HepG2 (cell line): ENCODE results near the gene PAX7. TPM values are rescaled to one million over a fixed set of nuclear protein-coding genes. Genes with fewer than 3 reads are reported as not detected.

Experiments
- ATAC-seq: fragments of 200-7000 bp; cut with Tn5 transposase; 3 replicates; pipeline ENCODE4 v1.9.1; 2020; ENCODE audit warnings: mild to moderate bottlenecking, moderate library complexity
- BruUV-seq: library from RNA; stranded (reverse); fragments of 400-500 nt; replicated peaks from 2 replicates; lab custom pipeline; 2021; lab: Mats Ljungman, UMichigan
- CTCF ChIA-PET: fragments of 300-600 bp; formaldehyde crosslinking; extraction: SDS; loops from one replicate; lab custom pipeline; 2021; ENCODE audit warnings: low total read pairs, inconsistent platforms, low intra/inter-chr PET ratio; lab: Yijun Ruan, JAX
- POLR2A ChIA-PET: fragments of 350-600 bp; sonication (Branson Sonifier 250); formaldehyde crosslinking; loops from one replicate; lab custom pipeline; 2020; ENCODE audit warnings: antibody characterized with exemption, inconsistent platforms; lab: Yijun Ruan, JAX
- DNase-seq: peaks from one replicate; pipeline ENCODE4 v3.0.0-alpha.2; 2015; ENCODE audit warnings: low spot score
- FAIRE-seq: peaks from 3 replicates; lab custom pipeline; 2011; peaks lifted over from hg19 to GRCh38; lab: Jason Lieb, UNC
- H2AFZ ChIP-seq: one replicate; pipeline ENCODE4 v1.6.1; 2011; ENCODE audit warnings: low read length, inconsistent platforms
- H3K27ac ChIP-seq: fragments of 300-600 bp; 3 replicates; pipeline ENCODE4 v1.8.0; 2011; ENCODE audit warnings: mixed run types, mild to moderate bottlenecking, mixed read lengths, low read length, inconsistent platforms; ENCODE audit not compliant: insufficient read depth; ENCODE audit errors: extremely low read length
- H3K27me3 ChIP-seq, 2 experiments: fragments of 200-600 bp in 1 of 2; 2 replicates in 1 of 2; 3 replicates in 1 of 2; pipeline versions ENCODE4 v1.6.0 to v1.8.0; 2011; ENCODE audit warnings: low read length in 2 of 2, mild to moderate bottlenecking in 2 of 2, moderate library complexity in 2 of 2, inconsistent platforms in 1 of 2; ENCODE audit not compliant: insufficient read depth in 2 of 2, control insufficient read depth in 1 of 2
- H3K36me3 ChIP-seq, 2 experiments: fragments of 200-600 bp in 1 of 2; replicated peaks in 1 of 2; 2 replicates in 1 of 2; 3 replicates in 1 of 2; pipeline versions ENCODE4 v1.5.1 to v1.8.0; 2011; ENCODE audit warnings: low read length in 2 of 2, inconsistent platforms in 1 of 2; ENCODE audit not compliant: insufficient read depth in 2 of 2, control insufficient read depth in 1 of 2
- H3K4me1 ChIP-seq: 2 replicates; pipeline ENCODE4 v1.5.1; 2012; ENCODE audit warnings: low read length, inconsistent platforms; ENCODE audit not compliant: insufficient read depth
- H3K4me2 ChIP-seq: 2 replicates; pipeline ENCODE4 v1.6.0; 2011; ENCODE audit warnings: low read depth, low read length, inconsistent platforms
- H3K4me3 ChIP-seq, 3 experiments: fragments of 200-600 bp in 1 of 3; sonication (generic), shearing (Covaris generic) in 1 of 3; replicated peaks in 1 of 3; 2 replicates each; pipeline ENCODE4 v1.5.1; 2011 to 2016; ENCODE audit warnings: low read length in 3 of 3, inconsistent platforms in 2 of 3, low read depth in 2 of 3, mild to moderate bottlenecking in 2 of 3, control low read depth in 1 of 3, mixed read lengths in 1 of 3; ENCODE audit not compliant: insufficient read depth in 1 of 3
- H3K79me2 ChIP-seq: one replicate; pipeline ENCODE4 v1.6.1; 2011; ENCODE audit warnings: low read length, inconsistent platforms; ENCODE audit not compliant: insufficient read depth
- H3K9ac ChIP-seq: 2 replicates; pipeline ENCODE4 v1.6.0; 2011; ENCODE audit warnings: mild to moderate bottlenecking, low read depth, low read length, inconsistent platforms; ENCODE audit not compliant: insufficient read depth
- H3K9me3 ChIP-seq: 2 replicates; pipeline ENCODE4 v1.5.1; 2012; ENCODE audit warnings: mild to moderate bottlenecking, low read length
- H4K20me1 ChIP-seq: 2 replicates; pipeline ENCODE4 v1.6.0; 2011; ENCODE audit warnings: inconsistent platforms, mild to moderate bottlenecking, low read length, moderate library complexity; ENCODE audit not compliant: insufficient read depth
- ASH2L ChIP-seq: fragments of 300-600, 200-600 bp; sonication (generic); IDR thresholded peaks from 2 replicates; pipeline ENCODE4 v1.7.0; 2017; ENCODE audit warnings: low read depth, mild to moderate bottlenecking, moderate library complexity, mixed read lengths, low read length; ENCODE audit not compliant: insufficient read length
- CBX1 ChIP-seq: IDR thresholded peaks from one replicate; pipeline ENCODE4 v1.6.1; 2016; ENCODE audit warnings: antibody characterized with exemption, low read depth
- ETV6 ChIP-seq: sonication (generic); formaldehyde crosslinking; conservative IDR thresholded peaks from 2 replicates; pipeline ENCODE4 v1.4.0; 2020; ENCODE audit warnings: missing genetic modification reagents
- FOSL2 ChIP-seq: sonication (generic); formaldehyde crosslinking; IDR thresholded peaks from 2 replicates; pipeline ENCODE4 v1.4.0; 2020; ENCODE audit warnings: missing genetic modification reagents
- HDAC2 ChIP-seq: sonication (generic); formaldehyde crosslinking; IDR thresholded peaks from 2 replicates; pipeline ENCODE4 v1.4.0; 2020; ENCODE audit warnings: missing genetic modification reagents
- KLF12 ChIP-seq: sonication (generic); formaldehyde crosslinking; IDR thresholded peaks from 2 replicates; pipeline ENCODE4 v1.4.0; 2020; ENCODE audit warnings: missing genetic modification reagents, borderline replicate concordance
- TEAD3 ChIP-seq: optimal IDR thresholded peaks from 2 replicates; pipeline ENCODE3; 2016; ENCODE audit warnings: borderline replicate concordance
- ZC3H13 ChIP-seq: sonication (generic); formaldehyde crosslinking; IDR thresholded peaks from 2 replicates; pipeline ENCODE4 v1.8.1; 2023; ENCODE audit warnings: mild to moderate bottlenecking, missing genetic modification reagents, moderate library complexity
- ZGPAT ChIP-seq: IDR thresholded peaks from 2 replicates; pipeline ENCODE4 v1.6.1; 2016; ENCODE audit warnings: mild to moderate bottlenecking
- ZNF329 ChIP-seq: sonication (generic); formaldehyde crosslinking; IDR thresholded peaks from 2 replicates; pipeline ENCODE4 v1.9.0; 2021; ENCODE audit warnings: low read depth, mild to moderate bottlenecking, missing genetic modification reagents
- ZNF546 ChIP-seq: sonication (generic); formaldehyde crosslinking; conservative IDR thresholded peaks from 2 replicates; pipeline ENCODE4 v1.8.1; 2023; ENCODE audit warnings: mild to moderate bottlenecking, missing genetic modification reagents
- ZNF605 ChIP-seq: sonication (generic); formaldehyde crosslinking; IDR thresholded peaks from 2 replicates; pipeline ENCODE4 v1.8.0; 2022; ENCODE audit warnings: mild to moderate bottlenecking, missing genetic modification reagents
- ZNF709 ChIP-seq: sonication (generic); formaldehyde crosslinking; IDR thresholded peaks from 2 replicates; pipeline ENCODE4 v1.5.0; 2020; ENCODE audit warnings: mild to moderate bottlenecking, missing genetic modification reagents
- WGBS: methylation state at CpG from one replicate; pipeline ENCODE4 v1.1.6; 2017; ENCODE audit warnings: low lambda C conversion rate; 5-methylcytosine and 5-hydroxymethylcytosine counted together
- in situ Hi-C: cut with HindIII; loops from 2 replicates; pipeline ENCODE4 v1.10.0; 2017; ENCODE audit warnings: low pct_unique_long_range_greater_than_20kb; ENCODE audit not compliant: extremely low pct_ligation_motif_present
- intact Hi-C: fragments of 100-400 bp; cut with micrococcal nuclease; formaldehyde crosslinking; loops from one replicate; pipeline ENCODE4 v1.10.0; 2022; ENCODE audit not compliant: unreplicated experiment
- polyA plus RNA-seq, 8 experiments: library from polyadenylated mRNA; depleted of rRNA in 3 of 8; stranded (reverse) in 7 of 8; unstranded in 1 of 8; fragments of >200 nt; fragmentation: Illumina TruSeq in 4 of 8; extraction: Trizol in 4 of 8; gene quantifications; 2 replicates each; pipeline versions ENCODE4 v1.2.1 to v1.2.3, GENCODE V29; 2011 to 2016; ENCODE audit warnings: low read depth in 4 of 8, missing spikeins in 1 of 8, mixed read lengths in 1 of 8; ENCODE audit not compliant: insufficient read depth in 1 of 8
- total RNA-seq, 5 experiments: library from RNA; depleted of rRNA; stranded (reverse); fragments of >200 nt; fragmentation: Illumina TruSeq; extraction: Trizol; gene quantifications; 2 replicates each; pipeline ENCODE4 v1.2.3, GENCODE V29; 2016; ENCODE audit warnings: low read depth in 1 of 5

The PAX7 gene
- total and polyA plus RNA-seq, 2 of the 13 experiments (the other 11 are each of a cell fraction or from before 2014, with no cell fraction given) = not detected

GRCh38 chr1:18618546-18619466, 11.8 kb upstream of the PAX7 start:
- DNase-seq (peak; percentile 10), ATAC-seq (no peak), FAIRE-seq (no peak)
- ChIA-PET POLR2A (no interaction called here), CTCF (no interaction called here)
- no peak overlapping the region for H3K9ac ChIP-seq
- H3K4me1 ChIP-seq = no peaks in the 10 kb centered on the region
- H3K9me3 ChIP-seq = no peaks in the 10 kb centered on the region
- H3K27me3 ChIP-seq = peaks cover 0 to 60% of the 10 kb centered on the region in 2 experiments
- BruUV-seq = no TSS peak
- intact Hi-C loops (no loop called here), in situ Hi-C loops (no loop called here)
- no peak overlapping the region for H3K4me3 ChIP-seq
- no peak overlapping the region for H3K4me2 ChIP-seq
- no peak overlapping the region for H2AFZ ChIP-seq
- no peaks in the 10 kb centered on the region for H3K79me2 ChIP-seq
- H3K36me3 ChIP-seq = no peaks in the 10 kb centered on the region
- WGBS = 14% methylated on average over 10 of the region's 10 CpGs
- no peaks in the 10 kb centered on the region for H4K20me1 ChIP-seq
- H3K27ac ChIP-seq = no peak overlapping the region
- TF ChIP-seq TEAD3 (CRISPR knock-in tag) (no peak), FOSL2 (CRISPR knock-in tag) (peak; percentile 38), ETV6 (no peak), ZNF546 (CRISPR knock-in tag) (no peak)

DNA sequence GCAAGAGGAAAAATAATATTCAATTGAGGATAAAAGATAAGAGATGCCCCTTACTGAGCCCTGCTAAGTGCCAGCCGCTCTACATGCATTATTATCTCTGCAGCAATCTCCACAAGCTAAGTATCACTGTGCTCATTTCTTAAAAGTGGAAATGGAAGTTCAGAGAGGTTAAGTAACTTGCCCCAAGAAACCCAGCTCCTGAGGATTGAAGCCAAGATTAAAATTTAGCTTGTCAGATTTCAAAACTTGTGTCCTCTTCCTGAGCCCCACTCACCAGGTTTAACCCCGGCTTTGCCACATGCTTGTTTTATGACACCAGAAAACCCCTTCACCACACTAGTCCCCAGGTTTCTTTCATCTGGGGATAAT, 11.2 kb upstream of the PAX7 start:
- ATAC-seq (no peak), FAIRE-seq (no peak), DNase-seq (no peak)
- in situ Hi-C loops (no loop called here), intact Hi-C loops (no loop called here)
- no peak overlapping the region for H3K4me3 ChIP-seq
- peaks cover 0 to 57% of the 10 kb centered on the region in 2 experiments for H3K27me3 ChIP-seq
- CTCF ChIA-PET = no interaction called here
- TF ChIP-seq HDAC2 (CRISPR knock-in tag) (no peak), KLF12 (CRISPR knock-in tag) (no peak), ASH2L (no peak), ZNF329 (no peak), ZNF709 (CRISPR knock-in tag) (no peak), CBX1 (no peak), ZGPAT (CRISPR knock-in tag) (no peak), ZNF605 (CRISPR knock-in tag) (no peak), ZC3H13 (CRISPR knock-in tag) (no peak)
- H3K79me2 ChIP-seq = no peaks in the 10 kb centered on the region
- no peaks in the 10 kb centered on the region for H4K20me1 ChIP-seq
- H3K27ac ChIP-seq = no peak overlapping the region
- H3K4me2 ChIP-seq = no peak overlapping the region
- H3K9me3 ChIP-seq = no peaks in the 10 kb centered on the region
- no peak overlapping the region for H2AFZ ChIP-seq
- no peaks in the 10 kb centered on the region for H3K36me3 ChIP-seq
- no TSS peak for BruUV-seq
- POLR2A ChIA-PET = no interaction called here
- H3K4me1 ChIP-seq = no peaks in the 10 kb centered on the region
- 0% methylated on average over 2 of the region's 2 CpGs for WGBS
- no peak overlapping the region for H3K9ac ChIP-seq
